ENCODE data around the gene ARL16.

- no peak for TF ChIP-seq CTCF (IDR thresholded peaks at IDR 0.05; ENCODE audit: insufficient read depth, low read depth, low read length)
- TF ChIP-seq EZH2 (IDR thresholded peaks at IDR 0.05; ENCODE audit: insufficient read depth, low read length), result no peak
These were observed 36.0 kb upstream of the ARL16 start for GRCh38 chr17:81719410-81720266.

Data from astrocyte (in vitro differentiated cells and primary cell).